ENCODE results near the gene IFT122.

The IFT122 gene

DNA sequence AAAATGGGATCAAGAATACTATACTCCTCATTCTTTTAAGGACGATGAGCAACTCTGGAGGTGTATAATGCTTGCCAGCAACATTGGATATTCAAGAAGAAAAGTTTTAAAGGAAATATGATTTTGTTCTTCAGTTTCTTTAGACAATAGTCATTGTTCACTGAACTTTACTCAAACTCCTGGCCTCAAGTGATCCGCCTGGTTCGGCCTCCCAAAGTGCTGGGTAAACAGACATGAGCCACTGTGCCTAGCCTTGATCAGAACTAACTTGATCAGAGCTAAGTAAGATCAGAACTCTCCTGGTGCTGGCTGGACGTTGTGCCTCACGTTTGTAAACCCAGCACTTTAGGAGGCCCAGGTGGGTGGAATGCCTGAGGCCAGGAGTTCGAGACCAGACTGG lies 24.2 kb upstream of the IFT122 start:
- DNase-seq (ENCODE audit: low read depth in 2 of 3, low spot score in 2 of 3): no peak

DNA sequence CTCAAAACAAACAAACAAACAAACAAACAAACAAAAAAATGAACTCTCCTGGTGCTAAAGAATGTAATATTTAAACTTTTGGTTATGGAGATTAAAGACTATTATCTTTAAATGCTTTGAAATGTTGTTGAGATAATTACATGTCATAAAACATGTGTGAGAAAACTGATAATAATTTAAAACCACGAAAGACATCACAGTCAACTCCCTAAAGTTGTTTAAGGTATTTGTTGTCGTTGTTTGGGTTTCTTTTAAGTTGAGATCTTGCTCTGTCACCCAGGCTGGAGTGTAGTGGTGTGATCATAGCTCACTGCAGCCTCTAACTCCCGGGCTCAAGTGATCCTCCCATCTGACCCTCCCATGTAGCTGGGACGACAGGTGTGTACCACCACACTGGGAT lies 23.6 kb upstream of the IFT122 start:
- DNase-seq (ENCODE audit: low read depth in 2 of 3, low spot score in 2 of 3): no peak

DNA sequence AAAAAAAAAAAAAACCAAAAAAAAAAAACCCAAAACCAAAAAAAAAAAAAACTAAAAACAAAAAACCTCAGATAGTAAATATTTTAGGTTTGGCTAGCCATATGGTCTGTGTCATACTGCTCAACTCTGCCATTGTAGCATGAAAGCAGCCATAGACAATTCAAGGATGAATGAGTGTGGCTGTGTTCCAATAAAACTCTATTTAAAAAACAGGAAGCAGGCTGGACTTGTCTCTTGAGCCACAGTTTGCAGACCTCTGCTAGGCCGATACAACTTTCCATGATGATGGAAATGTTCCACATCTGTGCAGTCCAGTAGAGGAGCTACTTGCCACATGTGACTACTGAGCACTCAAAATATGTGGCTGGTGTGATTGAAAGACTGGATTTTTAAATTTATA lies 22.7 kb upstream of the IFT122 start:
- DNase-seq (ENCODE audit: low read depth in 2 of 3, low spot score in 2 of 3): no peak

DNA sequence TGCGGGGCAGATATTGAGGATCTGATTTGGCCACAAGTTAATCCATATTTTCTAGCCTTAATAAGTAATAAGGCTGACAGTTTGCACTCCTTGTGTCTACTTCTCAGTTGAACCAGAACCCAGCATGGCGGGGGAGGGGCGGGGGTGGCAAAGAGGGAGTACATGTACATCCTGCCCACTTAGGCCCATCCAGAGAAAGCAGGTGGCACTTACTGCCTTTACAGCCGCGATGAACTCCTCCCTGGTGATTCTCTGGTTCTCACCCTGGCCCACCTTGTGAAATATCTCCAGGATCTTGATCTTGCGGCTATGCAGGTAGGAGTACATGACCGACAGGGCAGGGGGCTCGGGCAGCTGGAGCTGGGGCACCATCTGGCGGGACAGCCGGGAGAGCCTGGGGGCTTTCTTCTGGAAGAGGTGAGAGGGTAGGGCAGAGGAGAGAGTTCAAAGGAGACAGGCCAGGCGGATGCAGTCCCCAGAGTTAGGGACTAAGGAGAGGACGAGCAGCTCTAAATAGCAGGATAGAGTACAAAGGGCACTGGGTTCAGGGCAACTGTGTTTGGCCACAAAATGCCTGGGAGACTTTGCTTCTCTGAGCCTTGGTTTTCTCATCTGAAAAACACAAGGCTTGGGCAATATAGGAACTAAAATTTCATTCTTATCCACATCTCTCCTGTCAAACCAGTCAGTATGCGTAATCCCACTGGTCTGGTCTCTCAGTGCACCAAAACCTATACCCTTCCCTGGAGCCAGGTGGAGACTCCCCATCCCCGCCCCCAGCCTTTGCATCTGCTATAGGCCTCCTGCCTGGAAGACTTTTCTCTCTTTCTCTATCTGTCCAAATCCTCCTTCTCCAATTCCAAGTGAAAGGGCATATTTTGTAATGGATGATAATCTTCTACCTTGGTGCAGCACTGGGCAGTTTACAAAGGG lies 21.7 kb upstream of the IFT122 start:
- no peak for DNase-seq (ENCODE audit: low read depth in 2 of 3, low spot score in 2 of 3)

DNA sequence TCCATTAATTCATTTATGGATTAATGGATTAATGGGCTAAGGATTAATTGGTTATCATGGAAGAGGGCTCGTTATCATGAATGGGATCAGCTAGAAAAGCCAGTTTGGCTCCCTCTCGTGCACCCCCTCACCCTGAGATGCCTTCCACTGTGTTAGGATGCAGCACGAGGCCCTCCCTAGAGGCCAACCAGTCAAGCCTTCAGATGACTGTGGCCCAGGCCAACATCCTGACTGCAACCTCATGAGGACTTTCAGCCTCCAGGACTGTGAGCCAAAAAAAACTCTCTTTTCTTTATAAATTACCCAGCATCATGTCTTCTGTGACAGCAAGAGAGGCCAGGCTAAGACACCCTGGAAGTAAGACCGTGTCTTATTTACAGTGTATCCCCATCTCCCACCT lies 20.5 kb upstream of the IFT122 start:
- no peak for DNase-seq (ENCODE audit: low read depth in 2 of 3, low spot score in 2 of 3)

DNA sequence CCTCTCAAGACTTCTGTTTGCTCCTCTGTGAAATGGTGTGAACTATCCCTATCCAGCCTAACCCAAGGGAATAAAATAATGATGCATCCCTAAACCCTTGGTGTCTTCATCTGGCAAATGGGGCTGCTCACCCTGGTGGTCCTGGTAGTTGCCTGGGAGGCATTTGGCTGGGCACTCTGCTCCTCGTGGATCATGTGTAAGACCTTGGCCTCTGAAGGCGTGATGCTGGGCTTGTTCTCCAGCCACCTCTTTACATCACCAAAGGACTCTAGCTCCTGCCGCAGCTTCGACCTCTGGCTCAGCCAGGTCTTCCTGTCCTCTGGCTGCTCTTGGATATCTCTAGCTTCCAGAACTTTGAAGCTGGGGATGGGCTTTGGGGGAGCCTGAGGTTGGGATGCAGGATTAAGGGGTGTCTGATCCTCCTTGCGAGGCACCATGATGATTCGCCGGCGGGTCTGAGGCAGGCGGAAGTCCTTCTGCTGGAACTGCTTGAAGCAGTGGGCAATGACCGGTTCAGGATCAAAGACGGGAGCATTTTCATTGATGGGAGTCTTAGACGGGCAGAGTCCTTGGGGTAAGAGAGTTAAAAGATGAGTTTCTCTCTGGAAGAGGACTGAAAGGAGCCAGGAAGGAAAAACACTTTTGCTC lies 18.7 kb upstream of the IFT122 start:
- DNase-seq (ENCODE audit: low read depth in 2 of 3, low spot score in 2 of 3): no peak

DNA sequence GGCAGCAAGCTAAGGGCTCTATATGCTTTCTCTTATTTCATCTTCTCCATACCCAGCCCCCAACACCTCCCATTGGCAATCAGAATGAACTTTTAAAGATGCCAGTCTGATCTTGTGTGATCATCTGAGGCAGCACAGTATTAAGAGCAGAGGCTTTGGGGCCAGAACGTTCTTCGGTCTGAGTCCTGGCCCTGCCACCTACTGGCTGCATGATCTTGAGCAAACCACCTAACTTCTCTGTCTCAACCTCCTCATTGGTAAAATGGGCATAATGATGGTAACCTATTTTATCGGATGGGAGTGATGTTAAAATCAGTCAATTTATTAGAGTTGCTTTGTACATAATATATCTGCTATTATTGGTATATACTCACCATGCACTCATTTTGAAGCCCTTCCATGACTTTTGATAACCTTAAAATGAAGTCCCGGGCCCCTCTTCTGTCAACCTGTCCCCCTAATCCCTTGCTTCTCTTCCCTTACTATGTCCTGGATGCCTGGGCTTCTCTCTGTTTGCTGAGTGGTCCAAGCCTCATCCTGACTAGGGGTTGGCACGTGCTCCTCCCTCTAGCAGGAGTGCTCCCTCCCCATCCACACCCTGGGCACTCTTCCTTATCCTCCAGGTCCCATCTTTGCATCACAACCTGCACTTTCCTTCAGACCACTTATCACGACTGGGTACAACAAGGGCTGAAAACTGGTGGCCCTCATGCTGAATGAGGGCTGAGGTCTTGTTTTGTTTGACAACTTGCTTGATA lies 17.9 kb upstream of the IFT122 start:
- no peak for DNase-seq (ENCODE audit: low read depth in 2 of 3, low spot score in 2 of 3)

DNA sequence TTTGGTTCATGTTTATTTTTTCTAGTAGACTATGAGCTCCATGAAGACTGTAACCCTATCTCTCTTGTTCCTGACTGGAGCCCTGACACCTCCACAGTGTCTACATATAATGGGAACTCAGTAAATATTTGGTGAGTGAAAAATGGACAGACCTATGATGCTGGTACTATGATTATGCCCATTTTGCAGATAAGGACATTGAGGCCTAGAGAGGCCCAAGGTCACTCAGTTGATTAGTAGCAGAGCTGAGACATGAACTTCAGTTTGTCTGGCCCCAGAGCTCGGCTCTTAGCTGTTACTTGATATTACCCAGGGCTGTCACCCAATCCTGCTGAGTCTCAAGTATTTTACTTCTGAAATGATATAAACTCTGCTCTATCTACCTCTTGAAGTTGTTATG lies 17.1 kb upstream of the IFT122 start:
- DNase-seq (ENCODE audit: low read depth in 2 of 3, low spot score in 2 of 3): no peak

DNA sequence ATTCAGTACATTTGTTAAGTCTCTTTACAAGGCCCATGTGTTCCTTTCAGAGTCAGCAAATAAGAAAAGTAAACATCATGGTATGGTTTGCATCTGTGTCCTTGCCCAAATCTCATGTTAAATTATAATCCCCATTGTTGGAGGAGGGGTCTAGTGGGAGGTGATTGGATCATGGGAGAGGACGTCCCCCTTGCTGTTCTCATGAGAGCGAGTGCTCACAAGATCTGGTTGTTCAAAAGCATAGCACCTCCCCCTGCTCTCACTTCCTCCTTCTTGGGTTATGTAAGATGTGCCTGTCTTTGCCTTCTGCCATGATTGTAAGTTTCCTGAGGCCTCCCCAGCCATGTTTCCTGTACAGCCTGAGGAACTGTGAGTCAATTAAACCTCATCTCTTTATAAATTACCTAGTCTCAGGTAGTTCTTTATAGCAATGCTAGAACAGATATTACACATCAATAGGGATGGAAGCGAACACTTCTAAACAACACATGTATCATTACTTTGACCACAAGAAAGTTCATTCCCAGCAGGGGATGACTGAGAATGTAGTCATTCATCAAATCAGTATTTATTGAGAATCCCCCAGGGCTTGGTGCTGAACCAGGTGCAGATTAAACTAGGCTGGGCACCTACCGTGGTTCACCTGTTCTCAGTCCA lies 15.7 kb upstream of the IFT122 start:
- DNase-seq (ENCODE audit: low read depth in 2 of 3, low spot score in 2 of 3): no peak

DNA sequence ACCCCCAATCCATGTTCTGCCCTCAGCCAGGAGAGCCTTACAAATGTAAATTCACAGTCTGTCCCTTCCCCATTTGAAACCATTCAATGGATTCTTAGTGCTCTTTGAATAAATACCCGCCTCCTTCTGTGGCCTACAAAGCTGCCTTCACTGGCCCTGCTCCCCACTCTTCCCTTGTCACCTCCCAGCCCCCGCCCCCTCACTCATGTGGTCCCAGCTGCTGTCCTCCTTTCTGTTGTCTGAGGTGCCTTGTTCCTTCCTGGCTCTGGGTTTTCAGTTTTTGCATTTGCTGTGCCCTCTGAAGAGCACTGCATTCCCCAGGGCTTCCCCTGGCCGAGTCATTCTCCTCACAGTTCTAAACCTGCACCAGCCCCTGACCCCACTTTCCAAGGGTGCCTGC lies 14.8 kb upstream of the IFT122 start:
- no peak for DNase-seq (ENCODE audit: low read depth in 2 of 3, low spot score in 2 of 3)

DNA sequence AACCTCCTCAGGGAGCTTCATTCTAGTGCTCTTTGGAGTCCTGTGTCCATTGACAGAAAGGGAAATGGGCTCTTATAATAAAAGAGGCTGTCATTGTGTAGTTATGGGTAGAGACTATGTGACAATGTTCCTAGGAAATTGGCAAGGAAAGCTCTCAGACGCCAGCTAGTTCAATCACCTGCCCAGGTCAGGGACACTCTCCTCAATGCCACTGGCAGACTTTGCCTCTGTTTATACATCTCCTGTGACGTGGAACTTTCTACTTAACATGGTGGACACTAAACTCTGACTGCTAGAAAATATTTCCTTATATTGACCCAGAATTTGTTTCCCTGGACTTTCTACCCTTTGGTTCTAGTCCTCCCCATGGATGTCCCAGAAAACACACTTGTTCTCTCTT lies 14.4 kb upstream of the IFT122 start:
- no peak for DNase-seq (ENCODE audit: low read depth in 2 of 3, low spot score in 2 of 3)

DNA sequence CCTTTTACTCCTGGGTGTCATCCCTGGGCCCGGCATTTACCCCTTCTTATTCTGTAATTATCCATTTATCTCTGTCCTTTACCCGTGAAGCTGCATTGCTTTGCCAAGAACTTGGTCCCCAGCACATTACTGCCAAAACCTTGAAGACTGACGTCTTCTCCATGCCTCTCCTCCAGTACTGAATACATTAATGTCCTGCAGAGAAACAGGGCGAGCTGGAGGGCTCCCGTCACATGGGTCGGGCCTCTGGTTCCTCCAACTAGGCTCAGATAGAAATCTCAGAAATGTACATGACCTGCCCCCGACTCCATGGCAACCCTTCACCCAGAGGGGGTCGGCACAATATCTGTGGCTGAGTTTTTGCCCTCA lies 12.0 kb upstream of the IFT122 start:
- no peak for DNase-seq (ENCODE audit: low read depth in 2 of 3, low spot score in 2 of 3)

DNA sequence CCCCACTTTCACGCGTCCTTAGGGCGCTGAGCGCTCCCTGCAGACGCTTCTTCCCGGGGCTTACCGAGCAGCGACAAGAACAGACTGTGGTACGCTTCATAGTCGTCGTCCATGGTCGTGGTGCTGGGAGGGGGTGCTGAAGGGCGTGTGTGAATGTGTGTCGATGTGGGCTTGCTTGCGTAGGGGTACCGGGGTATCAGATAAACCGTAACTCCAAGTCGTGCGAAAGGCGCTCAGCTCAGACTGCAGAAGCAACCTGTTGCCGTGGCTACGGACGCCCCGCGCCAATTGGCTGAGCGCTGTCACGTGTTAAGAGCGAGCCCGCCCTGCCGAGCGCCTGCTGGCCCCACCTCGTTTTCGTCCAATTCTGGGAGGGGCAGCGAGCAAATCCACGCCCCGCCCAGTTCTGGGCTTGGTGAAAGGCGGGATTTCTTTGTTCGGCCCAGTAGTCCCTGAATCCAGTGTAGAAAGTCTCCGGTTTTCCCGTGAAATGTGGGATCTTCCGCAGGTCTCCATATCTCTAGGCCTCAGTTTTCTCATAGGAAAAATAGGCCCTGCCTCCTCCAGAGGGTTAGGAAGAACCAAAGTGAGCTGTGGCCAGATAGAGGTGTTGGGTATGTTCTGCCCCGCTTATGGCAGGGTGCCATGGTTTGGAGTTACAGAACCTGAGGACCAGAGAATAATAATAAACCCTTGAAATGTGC lies 11.5 kb upstream of the IFT122 start, which contains the start of gene EFCAB12:
Gene EFCAB12, minus strand, starts transcription at position 261 of the 704 bp plus-strand sequence. Its CDS starts 148 bp downstream, at position 113.
- DNase-seq (ENCODE audit: low read depth in 2 of 3, low spot score in 2 of 3): peak; percentile 58 to 76 (median 62)

DNA sequence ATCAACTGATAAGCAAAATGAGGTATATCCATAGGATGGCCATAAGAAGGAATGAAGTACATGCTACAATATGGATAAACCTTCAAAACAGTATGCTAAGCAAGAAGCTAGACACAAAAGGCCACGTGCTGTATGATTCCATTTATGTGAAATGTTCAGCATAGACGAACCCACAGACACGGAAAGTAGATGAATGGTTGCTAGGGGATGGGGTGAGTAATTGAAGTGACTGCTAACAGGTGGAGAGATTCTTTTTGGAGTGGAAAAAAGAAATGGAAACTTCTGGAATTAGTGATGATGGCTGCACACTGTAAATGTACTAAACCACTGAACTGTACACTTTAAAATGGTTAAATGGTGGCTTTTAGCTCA lies 11.0 kb upstream of the IFT122 start:
- no peak for DNase-seq (ENCODE audit: low read depth in 2 of 3, low spot score in 2 of 3)

DNA sequence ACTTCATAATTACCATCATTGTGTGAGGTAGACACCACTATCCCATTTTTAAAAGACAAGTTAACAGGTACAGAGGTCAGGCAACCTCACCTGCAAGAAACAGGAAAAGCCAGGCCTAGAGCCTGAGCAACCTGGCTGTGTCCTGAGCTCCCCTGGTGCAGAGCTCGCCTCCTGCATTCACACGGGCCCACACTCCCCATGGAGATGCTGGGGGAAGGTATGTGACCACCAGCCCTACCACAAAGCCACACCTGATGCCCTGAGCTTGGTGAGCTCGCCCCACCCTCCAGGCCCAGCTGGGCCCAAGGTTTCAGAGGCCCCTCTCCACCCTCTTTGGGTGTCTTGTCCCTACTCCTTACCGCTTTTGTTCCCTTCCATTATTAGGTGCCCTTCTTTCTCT lies 10.4 kb upstream of the IFT122 start:
- DNase-seq (ENCODE audit: low read depth in 2 of 3, low spot score in 2 of 3): no peak

DNA sequence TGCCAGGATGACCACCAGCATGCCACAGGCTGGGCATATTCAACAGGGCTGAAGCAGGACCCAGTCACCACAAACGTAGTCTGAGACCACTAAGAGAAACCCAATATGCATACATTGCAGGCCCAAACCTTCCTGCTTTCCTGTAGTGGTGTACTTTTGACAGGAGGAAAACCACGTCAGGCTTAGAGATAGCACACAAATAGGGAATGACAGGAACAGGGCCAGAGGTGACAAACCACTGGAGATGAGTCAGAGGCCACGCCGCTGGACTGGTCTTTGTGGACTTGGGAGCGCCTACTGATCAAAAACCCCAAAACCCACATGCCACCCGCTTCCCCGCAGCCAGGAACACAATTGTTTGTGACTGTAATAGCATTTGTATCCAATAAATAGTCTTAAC lies 8.0 kb upstream of the IFT122 start:
- no peak for DNase-seq (ENCODE audit: low read depth in 2 of 3, low spot score in 2 of 3)

DNA sequence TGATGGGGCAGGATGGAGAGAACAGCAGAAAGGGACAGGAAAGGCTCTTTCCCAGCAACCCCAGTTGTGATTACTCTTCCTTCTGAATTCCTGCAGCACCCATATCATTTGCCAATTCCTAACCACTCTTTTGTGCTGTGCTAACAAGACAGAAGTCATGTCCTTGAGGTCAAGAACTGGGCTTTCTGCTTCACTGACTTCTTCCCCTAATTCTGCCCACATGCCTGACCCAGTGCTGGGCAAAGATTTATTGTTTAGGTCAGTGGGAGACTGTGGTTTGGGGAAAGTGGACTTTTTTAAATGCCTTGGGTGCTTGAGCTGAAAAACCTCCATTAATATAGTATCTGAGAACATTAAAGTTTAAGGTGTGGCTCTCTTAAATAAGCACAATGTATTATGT lies 7.4 kb upstream of the IFT122 start:
- no peak for DNase-seq (ENCODE audit: low read depth in 2 of 3, low spot score in 2 of 3)

DNA sequence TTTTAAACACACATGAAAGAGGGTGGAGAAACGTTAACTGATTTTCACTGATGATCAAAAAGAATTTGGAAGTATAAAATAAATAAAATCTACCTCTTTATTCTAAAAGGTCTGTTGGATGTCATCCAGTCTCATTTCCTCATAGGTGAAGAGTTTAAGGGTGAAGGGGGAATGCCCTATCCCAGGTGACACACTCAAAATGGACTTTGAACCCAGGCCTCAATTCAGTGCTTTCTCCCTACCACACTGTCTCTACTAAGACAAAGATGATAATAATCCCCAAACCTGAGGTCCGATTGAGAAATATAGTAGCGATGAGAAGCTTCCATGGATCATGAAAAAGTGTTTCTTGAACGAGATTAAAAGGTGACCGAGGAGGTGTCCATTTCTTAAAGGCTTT lies 6.5 kb upstream of the IFT122 start:
- no peak for DNase-seq (ENCODE audit: low read depth in 2 of 3, low spot score in 2 of 3)

DNA sequence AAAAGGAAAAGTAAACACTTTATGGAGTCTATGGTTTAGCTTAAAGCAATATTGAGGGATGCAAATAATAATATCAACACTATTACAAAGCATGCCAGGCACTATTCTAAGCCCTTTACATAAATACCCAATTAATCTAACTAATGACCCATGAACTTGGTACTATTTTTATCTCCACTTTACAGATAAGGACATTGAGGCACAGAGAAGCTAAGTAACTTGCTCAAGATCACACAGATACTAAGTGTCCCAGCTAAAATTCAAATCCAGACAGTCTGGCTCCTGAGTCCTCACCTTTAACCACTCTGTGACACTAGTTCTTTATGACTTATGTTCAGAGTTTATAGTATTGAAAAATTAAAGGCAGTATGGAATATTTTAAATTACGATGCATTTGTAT lies 5.9 kb upstream of the IFT122 start:
- DNase-seq (ENCODE audit: low read depth in 2 of 3, low spot score in 2 of 3): no peak

DNA sequence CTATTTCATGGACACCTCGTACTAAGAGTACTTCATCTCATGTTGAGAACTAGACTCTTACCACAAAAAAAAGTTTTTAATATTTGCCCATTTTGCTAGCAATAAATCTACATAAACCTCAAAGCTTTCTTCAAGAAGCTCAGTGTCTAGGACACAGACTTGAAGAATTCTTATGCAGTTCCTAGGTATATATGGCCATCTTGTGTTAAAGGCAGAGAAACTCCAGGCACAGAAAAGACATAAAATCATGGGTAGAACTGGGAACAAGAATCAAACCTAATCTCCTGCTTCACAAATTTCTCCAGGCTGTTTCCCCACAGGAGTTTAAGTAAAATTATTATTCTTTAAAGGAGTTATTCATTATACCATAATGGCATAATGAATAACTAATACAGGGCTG lies 4.7 kb upstream of the IFT122 start:
- no peak for DNase-seq (ENCODE audit: low read depth in 2 of 3, low spot score in 2 of 3)
